ENCODE results near the gene ATRN.

ATRN gene

DNA sequence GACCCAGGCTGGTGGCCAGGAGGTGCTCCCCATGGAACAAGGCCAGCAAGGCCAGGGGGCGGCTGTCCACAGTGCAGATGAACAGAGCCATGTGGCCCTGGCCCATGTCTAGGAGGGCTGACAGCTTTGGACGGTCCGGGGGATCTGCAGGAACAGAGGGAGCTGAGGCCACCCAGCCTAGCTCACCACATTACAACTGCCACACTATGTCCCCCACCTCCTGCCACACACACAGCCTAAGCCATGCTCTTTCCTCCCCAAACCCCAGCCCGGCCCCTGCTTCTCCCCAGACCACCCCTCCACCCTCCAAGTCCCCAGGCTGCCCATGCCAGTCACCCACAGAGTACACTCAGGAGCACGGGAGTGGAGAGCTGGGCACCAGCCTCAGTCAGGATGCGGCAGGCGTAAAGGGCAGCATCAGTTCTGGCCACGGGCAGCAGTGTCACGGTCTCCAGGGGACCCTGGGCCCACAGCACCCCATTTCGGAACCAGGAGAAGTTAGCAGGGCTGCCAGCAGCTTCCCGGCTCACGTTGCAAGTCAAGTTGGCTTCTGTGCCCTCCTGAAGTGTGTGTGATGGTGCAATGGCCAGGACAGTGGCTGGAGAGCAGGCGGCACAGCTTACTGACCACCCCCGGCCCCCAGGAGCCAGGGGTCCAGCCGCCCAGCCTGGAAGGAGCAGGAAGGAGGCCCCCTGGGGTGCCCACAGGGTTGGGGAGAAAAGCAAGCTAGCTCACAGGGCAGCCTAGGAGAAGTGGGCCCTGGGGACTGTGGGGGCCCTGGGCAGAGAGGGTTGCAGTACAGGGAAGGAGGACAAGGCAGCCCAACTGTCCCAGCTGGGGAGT is 226.1 kb downstream of the ATRN start:
- ATAC-seq: no peak
- DNase-seq: no peak
- H3K27me3 Mint-ChIP-seq: no peaks in the 10 kb centered on the region
- H3K9me3 Mint-ChIP-seq: no peaks in the 10 kb centered on the region
- H3K4me1 Mint-ChIP-seq: no peaks in the 10 kb centered on the region
- no peaks in the 10 kb centered on the region for H3K36me3 Mint-ChIP-seq (ENCODE audit: low read depth)
- H3K27ac Mint-ChIP-seq: no peak overlapping the region
- no peak overlapping the region for H3K4me3 Mint-ChIP-seq

DNA sequence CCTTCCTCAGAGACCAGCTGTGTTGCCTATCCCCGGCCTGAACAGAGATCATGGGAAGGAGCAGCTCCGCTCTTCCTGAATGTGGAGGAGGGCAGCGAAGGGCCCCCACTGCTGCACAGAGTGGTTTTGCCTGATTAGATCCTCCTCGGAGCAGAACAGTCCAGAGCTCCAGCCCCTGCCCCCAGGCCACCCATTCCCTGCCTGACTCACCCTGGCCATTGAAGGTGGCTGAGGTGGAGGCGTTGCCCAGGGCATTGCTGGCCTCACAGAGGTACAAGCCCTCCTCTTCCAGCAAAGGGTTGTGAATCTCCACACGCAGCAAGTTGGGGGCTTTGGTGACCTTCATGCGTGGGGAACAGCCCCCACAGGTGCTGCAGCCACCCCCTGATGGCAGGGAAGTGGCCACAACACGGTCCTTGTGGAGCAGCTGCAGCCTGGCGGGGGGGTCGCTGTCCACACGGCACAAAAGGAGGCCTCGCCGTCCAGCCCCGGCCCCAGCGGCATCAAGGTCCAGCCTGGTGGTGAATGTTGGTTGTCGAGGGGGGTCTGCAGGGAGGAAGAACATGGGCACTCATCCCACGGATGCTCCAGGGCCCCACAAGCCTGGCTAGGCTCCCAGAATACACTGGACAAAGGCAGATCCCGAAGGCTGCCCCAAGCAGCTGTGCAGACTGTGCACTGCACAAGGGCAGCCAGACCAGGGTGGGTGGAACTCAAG is 226.9 kb downstream of the ATRN start:
- Mint-ChIP-seq H3K36me3 (ENCODE audit: low read depth) (no peaks in the 10 kb centered on the region), H3K4me3 (no peak overlapping the region), H3K4me1 (no peaks in the 10 kb centered on the region), H3K27me3 (no peaks in the 10 kb centered on the region), H3K27ac (no peak overlapping the region), H3K9me3 (no peaks in the 10 kb centered on the region)
- DNase-seq (no peak), ATAC-seq (no peak)

DNA sequence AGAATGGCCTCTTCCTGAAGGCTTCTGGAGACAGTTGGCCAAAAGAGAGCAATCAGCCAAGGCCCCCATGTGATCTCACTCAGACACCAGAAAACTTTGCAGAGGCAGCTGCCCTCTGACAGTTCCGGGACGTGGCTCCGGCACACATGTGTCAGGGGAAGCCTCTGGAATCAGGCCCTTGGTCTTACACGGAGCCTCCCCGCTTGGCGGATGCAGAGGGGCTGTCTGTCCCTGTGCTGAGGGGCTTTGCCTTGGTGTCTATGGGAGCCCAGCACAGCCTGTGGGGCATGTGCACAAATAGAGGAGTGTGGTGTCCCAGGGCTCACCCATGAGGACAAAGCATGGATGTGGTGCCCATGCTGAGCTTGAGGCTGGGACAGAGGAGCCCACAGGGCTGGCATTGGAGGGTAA is 227.8 kb downstream of the ATRN start:
- ATAC-seq: no peak

GRCh38 chr20:3699037-3699436 is 228.2 kb downstream of the ATRN start:
- Mint-ChIP-seq H3K27ac (no peak overlapping the region), H3K36me3 (ENCODE audit: low read depth) (no peaks in the 10 kb centered on the region)
- no peak for ATAC-seq

More for the DNA sequence above, 227.8 kb downstream of the ATRN start:
- Mint-ChIP-seq H3K27ac (no peak overlapping the region), H3K9me3 (no peaks in the 10 kb centered on the region), H3K27me3 (no peaks in the 10 kb centered on the region), H3K4me1 (no peaks in the 10 kb centered on the region), H3K4me3 (no peak overlapping the region), H3K36me3 (ENCODE audit: low read depth) (no peaks in the 10 kb centered on the region)
- no peak for DNase-seq

More at GRCh38 chr20:3699037-3699436, 228.2 kb downstream of the ATRN start:
- H3K4me3 Mint-ChIP-seq: no peak overlapping the region
- no peaks in the 10 kb centered on the region for H3K4me1 Mint-ChIP-seq
- DNase-seq: no peak
- H3K27me3 Mint-ChIP-seq: no peaks in the 10 kb centered on the region
- no peaks in the 10 kb centered on the region for H3K9me3 Mint-ChIP-seq
